NCI-H2081 treated with DMSO at 0.1 percent for 48 hours (cell line): ENCODE results near the gene MPDZ.

Experiments used
- DNase-seq: peaks from one replicate; lab custom pipeline; 2025; lab: John Stamatoyannopoulos, UW

MPDZ gene

GRCh38 chr9:13139641-13140171 lies 139.8 kb downstream of the MPDZ start:
- no peak for DNase-seq

GRCh38 chr9:13137426-13137825 lies 142.1 kb downstream of the MPDZ start:
- DNase-seq: no peak

- DNase-seq: no peak
Measured at GRCh38 chr9:13131991-13132390, 147.5 kb downstream of the MPDZ start.

- DNase-seq: no peak
Measured at GRCh38 chr9:13131416-13131815, 148.1 kb downstream of the MPDZ start.

GRCh38 chr9:13128266-13128860 lies 151.1 kb downstream of the MPDZ start:
- DNase-seq: no peak

- DNase-seq: no peak
Measured at GRCh38 chr9:13127131-13127530, 152.4 kb downstream of the MPDZ start.

- no peak for DNase-seq
Measured at GRCh38 chr9:13125261-13125660, 154.2 kb downstream of the MPDZ start.

- no peak for DNase-seq
Measured at GRCh38 chr9:13122756-13123369, 156.6 kb downstream of the MPDZ start.

GRCh38 chr9:13118313-13118712 lies 161.2 kb downstream of the MPDZ start:
- no peak for DNase-seq

- DNase-seq: no peak
Measured at GRCh38 chr9:13116292-13116691, 163.2 kb downstream of the MPDZ start.

GRCh38 chr9:13113751-13114150 lies 165.7 kb downstream of the MPDZ start:
- no peak for DNase-seq

GRCh38 chr9:13113216-13113615 lies 166.3 kb downstream of the MPDZ start:
- DNase-seq: no peak

GRCh38 chr9:13111778-13112177 lies 167.7 kb downstream of the MPDZ start:
- DNase-seq: no peak

GRCh38 chr9:13110766-13111417 lies 168.6 kb downstream of the MPDZ start:
- DNase-seq: no peak

- DNase-seq: no peak
Measured at GRCh38 chr9:13109781-13110180, 169.7 kb downstream of the MPDZ start.

GRCh38 chr9:13107008-13107407 lies 172.5 kb downstream of the MPDZ start:
- DNase-seq: no peak

- no peak for DNase-seq
Measured at GRCh38 chr9:13100914-13101572, 178.4 kb downstream of the MPDZ start.

GRCh38 chr9:13095056-13095455 lies 184.4 kb downstream of the MPDZ start:
- no peak for DNase-seq

GRCh38 chr9:13090628-13091027 lies 188.9 kb downstream of the MPDZ start:
- DNase-seq: no peak

- DNase-seq: no peak
Measured at GRCh38 chr9:13089666-13090065, 189.8 kb downstream of the MPDZ start.

GRCh38 chr9:13088720-13089427 lies 190.6 kb downstream of the MPDZ start:
- DNase-seq: peak; percentile 57

- DNase-seq: peak; percentile 42
Measured at GRCh38 chr9:13083963-13084528, 195.4 kb downstream of the MPDZ start.
